HCT116 (cell line): ENCODE data around the gene AOPEP.

Experiments used
- EZH2phosphoT487 ChIP-seq: fragments of 200-600 bp; IDR thresholded peaks from 2 replicates; pipeline ENCODE4 v1.6.1; 2018; ENCODE audit warnings: antibody characterized with exemption, borderline replicate concordance
- POLR2A ChIP-seq: IDR thresholded peaks from 2 replicates; pipeline ENCODE4 v1.7.0; 2011; ENCODE audit warnings: borderline replicate concordance; ENCODE audit not compliant: insufficient read depth, insufficient read length; ENCODE audit errors: extremely low read depth
- POLR2AphosphoS5 ChIP-seq: IDR thresholded peaks from 2 replicates; pipeline ENCODE4 v1.6.1; 2011; ENCODE audit warnings: mild to moderate bottlenecking, low read depth, low read length, moderate library complexity
- SP1 ChIP-seq: IDR thresholded peaks from 2 replicates; pipeline ENCODE4 v1.6.1; 2012; ENCODE audit warnings: low read depth
- ZNF274 ChIP-seq: fragments of 200-500 bp; sonication (Bioruptor generic); IDR thresholded peaks from 2 replicates; pipeline ENCODE4 v1.6.1; 2014; ENCODE audit warnings: mild to moderate bottlenecking, low read depth, low read length, inconsistent platforms
- TF ChIP-seq, protein P1 (sequence below), 3 experiments: fragments of 200-600 bp in 1 of 3; sonication (generic) in 1 of 3; IDR thresholded peaks in 2 of 3; conservative IDR thresholded peaks in 1 of 3; 2 replicates each; pipeline ENCODE4 v1.5.1; 2012 to 2017; ENCODE audit warnings: low read depth in 2 of 3, low read length in 2 of 3, antibody characterized with exemption in 1 of 3, borderline replicate concordance in 1 of 3, control low read depth in 1 of 3, mild to moderate bottlenecking in 1 of 3, mixed read lengths in 1 of 3, mixed run types in 1 of 3, moderate library complexity in 1 of 3; ENCODE audit not compliant: insufficient read depth in 1 of 3
- TF ChIP-seq, protein P2 (sequence below): IDR thresholded peaks from 2 replicates; pipeline ENCODE4 v1.6.1; 2012
- TF ChIP-seq, protein P3 (sequence below): IDR thresholded peaks from 2 replicates; pipeline ENCODE4 v1.6.1; 2011; ENCODE audit warnings: mild to moderate bottlenecking, low read length, moderate library complexity; ENCODE audit not compliant: insufficient replicate concordance; ENCODE audit errors: extremely low read depth

DNA sequence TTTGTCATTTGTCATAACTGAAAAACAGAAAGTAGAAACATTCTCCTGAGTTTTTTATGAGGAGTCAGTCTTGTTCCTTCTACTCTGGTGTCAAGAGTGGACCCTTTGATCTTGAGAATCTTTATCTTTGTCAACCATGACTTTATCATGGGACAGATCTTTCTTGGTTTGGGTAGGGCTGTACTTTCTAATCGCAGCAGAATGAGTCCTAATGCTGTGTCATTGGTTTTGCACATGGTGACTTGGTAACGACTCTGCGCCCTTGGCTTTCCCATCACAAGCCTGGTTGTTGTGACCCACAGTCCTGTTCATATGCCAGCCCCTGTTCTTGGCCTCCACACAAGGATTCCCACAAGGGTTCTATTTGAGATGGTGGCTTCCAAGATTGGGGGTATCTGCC, 45.6 kb downstream of the AOPEP start:
- TF ChIP-seq, protein P1, sequence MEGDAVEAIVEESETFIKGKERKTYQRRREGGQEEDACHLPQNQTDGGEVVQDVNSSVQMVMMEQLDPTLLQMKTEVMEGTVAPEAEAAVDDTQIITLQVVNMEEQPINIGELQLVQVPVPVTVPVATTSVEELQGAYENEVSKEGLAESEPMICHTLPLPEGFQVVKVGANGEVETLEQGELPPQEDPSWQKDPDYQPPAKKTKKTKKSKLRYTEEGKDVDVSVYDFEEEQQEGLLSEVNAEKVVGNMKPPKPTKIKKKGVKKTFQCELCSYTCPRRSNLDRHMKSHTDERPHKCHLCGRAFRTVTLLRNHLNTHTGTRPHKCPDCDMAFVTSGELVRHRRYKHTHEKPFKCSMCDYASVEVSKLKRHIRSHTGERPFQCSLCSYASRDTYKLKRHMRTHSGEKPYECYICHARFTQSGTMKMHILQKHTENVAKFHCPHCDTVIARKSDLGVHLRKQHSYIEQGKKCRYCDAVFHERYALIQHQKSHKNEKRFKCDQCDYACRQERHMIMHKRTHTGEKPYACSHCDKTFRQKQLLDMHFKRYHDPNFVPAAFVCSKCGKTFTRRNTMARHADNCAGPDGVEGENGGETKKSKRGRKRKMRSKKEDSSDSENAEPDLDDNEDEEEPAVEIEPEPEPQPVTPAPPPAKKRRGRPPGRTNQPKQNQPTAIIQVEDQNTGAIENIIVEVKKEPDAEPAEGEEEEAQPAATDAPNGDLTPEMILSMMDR (IDR thresholded peaks at IDR 0.05 in 2 of 3, conservative IDR thresholded peaks at IDR 0.05 in 1 of 3; ENCODE audit: borderline replicate concordance in 1 of 3, insufficient read depth in 1 of 3, low read depth in 2 of 3, low read length in 2 of 3) = no peak
- TF ChIP-seq POLR2AphosphoS5 (no peak), SP1 (no peak), POLR2A (no peak), EZH2phosphoT487 (no peak), ZNF274 (no peak)
- TF ChIP-seq, protein P2, sequence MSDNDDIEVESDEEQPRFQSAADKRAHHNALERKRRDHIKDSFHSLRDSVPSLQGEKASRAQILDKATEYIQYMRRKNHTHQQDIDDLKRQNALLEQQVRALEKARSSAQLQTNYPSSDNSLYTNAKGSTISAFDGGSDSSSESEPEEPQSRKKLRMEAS = no peak
- TF ChIP-seq, protein P3, sequence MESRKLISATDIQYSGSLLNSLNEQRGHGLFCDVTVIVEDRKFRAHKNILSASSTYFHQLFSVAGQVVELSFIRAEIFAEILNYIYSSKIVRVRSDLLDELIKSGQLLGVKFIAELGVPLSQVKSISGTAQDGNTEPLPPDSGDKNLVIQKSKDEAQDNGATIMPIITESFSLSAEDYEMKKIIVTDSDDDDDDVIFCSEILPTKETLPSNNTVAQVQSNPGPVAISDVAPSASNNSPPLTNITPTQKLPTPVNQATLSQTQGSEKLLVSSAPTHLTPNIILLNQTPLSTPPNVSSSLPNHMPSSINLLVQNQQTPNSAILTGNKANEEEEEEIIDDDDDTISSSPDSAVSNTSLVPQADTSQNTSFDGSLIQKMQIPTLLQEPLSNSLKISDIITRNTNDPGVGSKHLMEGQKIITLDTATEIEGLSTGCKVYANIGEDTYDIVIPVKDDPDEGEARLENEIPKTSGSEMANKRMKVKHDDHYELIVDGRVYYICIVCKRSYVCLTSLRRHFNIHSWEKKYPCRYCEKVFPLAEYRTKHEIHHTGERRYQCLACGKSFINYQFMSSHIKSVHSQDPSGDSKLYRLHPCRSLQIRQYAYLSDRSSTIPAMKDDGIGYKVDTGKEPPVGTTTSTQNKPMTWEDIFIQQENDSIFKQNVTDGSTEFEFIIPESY = no peak
